Measurements from ENCODE around the gene HBG2.

Gene HBG2

DNA sequence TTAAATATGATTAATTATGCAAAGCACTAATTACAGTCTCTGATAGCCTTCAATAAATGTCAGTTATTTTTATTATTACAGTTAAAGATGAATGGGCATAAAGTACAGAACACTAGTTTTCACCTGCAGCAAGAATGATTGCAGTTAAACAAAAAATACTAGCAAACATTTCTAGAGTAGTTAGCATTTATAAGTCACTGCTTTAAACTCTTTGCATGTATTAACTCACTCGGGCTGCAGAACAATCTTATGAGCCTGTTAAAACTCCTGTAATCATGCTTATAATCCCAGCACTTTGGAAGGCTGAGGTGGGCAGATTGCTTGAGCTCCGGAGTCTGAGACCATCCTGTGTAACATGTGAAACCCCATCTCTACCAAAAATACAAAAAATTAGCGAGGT lies 32.3 kb upstream of the HBG2 start:
- Mint-ChIP-seq H3K4me1 (ENCODE audit: low read depth) (no peaks in the 10 kb centered on the region), H3K4me3 (no peak overlapping the region), H3K36me3 (ENCODE audit: low read depth) (no peaks in the 10 kb centered on the region), H3K9me3 (no peaks in the 10 kb centered on the region), H3K27me3 (no peaks in the 10 kb centered on the region), H3K27ac (no peak overlapping the region)

DNA sequence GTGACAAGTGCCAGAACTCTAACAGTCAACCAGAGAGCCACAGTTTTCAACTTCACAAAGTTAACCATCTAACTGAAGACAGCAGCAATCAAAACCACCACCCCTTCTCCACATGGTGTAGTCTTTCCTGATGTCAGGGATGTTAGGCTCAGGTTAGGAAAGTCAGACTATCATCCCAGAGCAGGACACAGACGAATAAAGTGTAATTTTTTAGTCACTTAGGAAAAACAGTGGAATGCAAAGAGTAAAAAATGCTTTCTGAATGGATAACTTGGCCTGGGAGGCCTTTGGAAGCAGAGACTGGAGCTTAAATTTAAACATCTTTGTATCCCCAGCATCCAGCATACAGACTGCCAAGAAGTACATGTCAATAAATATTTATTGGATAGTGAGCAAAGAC lies 31.8 kb upstream of the HBG2 start:
- no peaks in the 10 kb centered on the region for H3K4me1 Mint-ChIP-seq (ENCODE audit: low read depth)
- no peak overlapping the region for H3K27ac Mint-ChIP-seq
- no peak overlapping the region for H3K4me3 Mint-ChIP-seq
- no peaks in the 10 kb centered on the region for H3K36me3 Mint-ChIP-seq (ENCODE audit: low read depth)
- no peaks in the 10 kb centered on the region for H3K27me3 Mint-ChIP-seq
- H3K9me3 Mint-ChIP-seq: no peaks in the 10 kb centered on the region

DNA sequence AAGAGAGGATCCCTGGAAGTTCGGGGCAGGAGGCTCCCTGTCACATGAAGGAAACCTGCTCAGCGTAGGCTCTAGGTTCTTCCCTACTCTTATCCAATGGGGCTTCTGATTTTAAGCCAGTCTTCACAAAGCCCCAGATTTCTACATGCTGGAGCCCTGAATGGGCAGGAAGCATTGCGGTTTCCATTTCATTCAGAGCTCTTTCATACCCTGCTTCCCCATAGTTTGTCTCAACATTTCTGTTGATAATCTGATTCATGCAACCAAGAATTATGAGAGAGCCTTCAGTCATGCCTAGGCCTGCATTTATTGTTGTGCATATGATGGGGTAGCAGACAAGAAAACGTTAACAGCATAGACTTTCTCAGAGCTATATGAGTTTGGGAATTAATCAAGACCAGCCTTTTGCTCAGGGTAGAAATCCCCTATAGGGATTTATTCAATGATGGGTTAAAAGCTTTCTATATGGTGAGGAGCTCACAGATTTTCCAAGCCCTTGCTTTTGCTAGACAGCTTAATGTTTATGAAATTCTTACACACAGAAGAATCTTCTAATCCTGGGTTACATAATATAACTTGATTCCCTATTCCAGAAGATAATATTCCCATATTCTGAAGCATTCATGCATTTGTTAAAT lies 31.2 kb upstream of the HBG2 start:
- Mint-ChIP-seq H3K4me3 (no peak overlapping the region), H3K27me3 (no peaks in the 10 kb centered on the region), H3K9me3 (no peaks in the 10 kb centered on the region), H3K27ac (no peak overlapping the region), H3K36me3 (ENCODE audit: low read depth) (no peaks in the 10 kb centered on the region), H3K4me1 (ENCODE audit: low read depth) (no peaks in the 10 kb centered on the region)

DNA sequence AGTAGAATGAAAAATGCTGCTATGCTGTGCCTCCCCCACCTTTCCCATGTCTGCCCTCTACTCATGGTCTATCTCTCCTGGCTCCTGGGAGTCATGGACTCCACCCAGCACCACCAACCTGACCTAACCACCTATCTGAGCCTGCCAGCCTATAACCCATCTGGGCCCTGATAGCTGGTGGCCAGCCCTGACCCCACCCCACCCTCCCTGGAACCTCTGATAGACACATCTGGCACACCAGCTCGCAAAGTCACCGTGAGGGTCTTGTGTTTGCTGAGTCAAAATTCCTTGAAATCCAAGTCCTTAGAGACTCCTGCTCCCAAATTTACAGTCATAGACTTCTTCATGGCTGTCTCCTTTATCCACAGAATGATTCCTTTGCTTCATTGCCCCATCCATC lies 30.1 kb upstream of the HBG2 start:
- no peaks in the 10 kb centered on the region for H3K9me3 Mint-ChIP-seq
- H3K36me3 Mint-ChIP-seq (ENCODE audit: low read depth): no peaks in the 10 kb centered on the region
- H3K27me3 Mint-ChIP-seq: peaks cover 3% of the 10 kb centered on the region
- no peaks in the 10 kb centered on the region for H3K4me1 Mint-ChIP-seq (ENCODE audit: low read depth)
- no peak overlapping the region for H3K27ac Mint-ChIP-seq
- H3K4me3 Mint-ChIP-seq: no peak overlapping the region

DNA sequence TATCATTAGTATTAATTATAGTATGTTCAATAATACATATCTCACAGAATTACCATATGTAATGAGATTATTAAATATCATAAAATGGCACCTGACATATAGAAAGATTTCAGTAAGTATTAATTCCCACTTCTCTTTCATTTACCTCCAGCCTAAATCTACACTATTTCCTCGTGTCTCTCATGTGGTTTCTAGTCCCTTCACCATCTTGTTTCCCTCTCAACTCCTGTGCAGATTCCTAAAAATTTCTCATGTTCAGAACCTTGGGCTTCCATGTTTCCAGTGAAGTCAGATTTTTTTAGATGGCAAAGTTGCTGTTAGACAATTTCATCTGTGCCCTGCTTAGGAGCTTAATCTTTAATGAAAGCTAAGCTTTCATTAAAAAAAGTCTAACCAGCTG lies 29.3 kb upstream of the HBG2 start:
- peaks cover 3% of the 10 kb centered on the region for H3K27me3 Mint-ChIP-seq
- no peak overlapping the region for H3K4me3 Mint-ChIP-seq
- no peaks in the 10 kb centered on the region for H3K9me3 Mint-ChIP-seq
- H3K27ac Mint-ChIP-seq: no peak overlapping the region
- no peaks in the 10 kb centered on the region for H3K4me1 Mint-ChIP-seq (ENCODE audit: low read depth)
- H3K36me3 Mint-ChIP-seq (ENCODE audit: low read depth): no peaks in the 10 kb centered on the region

DNA sequence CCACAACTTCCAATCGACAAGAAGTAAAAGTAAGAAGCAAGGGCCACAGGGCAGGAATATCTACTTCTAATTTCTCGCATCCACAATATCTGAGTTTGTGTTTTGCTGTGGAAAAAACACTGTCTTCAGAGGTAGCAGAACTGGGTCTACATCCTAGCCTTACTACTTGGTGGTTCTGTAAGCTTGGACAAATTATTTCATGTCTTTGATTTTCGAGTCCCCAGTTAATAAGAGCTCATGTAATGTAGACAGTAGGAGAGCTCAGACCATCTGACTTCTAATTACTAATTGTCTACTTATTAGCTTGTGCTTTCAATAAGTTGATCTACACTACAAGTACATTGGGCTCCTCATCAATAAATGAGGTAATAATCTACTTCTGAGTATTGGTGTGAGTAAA lies 28.5 kb upstream of the HBG2 start:
- Mint-ChIP-seq H3K4me1 (ENCODE audit: low read depth) (no peaks in the 10 kb centered on the region), H3K9me3 (no peaks in the 10 kb centered on the region), H3K4me3 (no peak overlapping the region), H3K27me3 (peaks cover 3% of the 10 kb centered on the region), H3K27ac (no peak overlapping the region), H3K36me3 (ENCODE audit: low read depth) (no peaks in the 10 kb centered on the region)

DNA sequence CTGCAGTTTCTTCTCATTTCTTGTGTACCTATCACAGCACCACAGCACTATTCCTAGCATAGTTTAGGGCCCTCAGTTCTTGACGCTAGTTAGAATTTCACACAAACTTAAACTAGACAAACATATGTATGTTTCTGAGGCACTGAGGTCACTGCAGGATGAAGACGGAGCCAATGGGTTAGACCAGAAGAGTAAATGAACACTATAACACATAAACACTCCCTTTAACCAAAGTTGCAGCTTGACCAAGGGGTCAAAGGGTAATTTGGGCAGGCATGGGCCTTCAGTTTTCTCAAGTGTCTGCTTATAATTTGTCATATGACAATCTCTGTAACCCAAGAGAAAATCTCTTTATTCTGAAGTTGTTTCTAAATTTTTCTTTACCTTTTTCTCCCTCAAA lies 28.0 kb upstream of the HBG2 start:
- Mint-ChIP-seq H3K36me3 (ENCODE audit: low read depth) (no peaks in the 10 kb centered on the region), H3K27me3 (peaks cover 3% of the 10 kb centered on the region), H3K4me3 (no peak overlapping the region), H3K27ac (no peak overlapping the region), H3K4me1 (ENCODE audit: low read depth) (no peaks in the 10 kb centered on the region), H3K9me3 (no peaks in the 10 kb centered on the region)

DNA sequence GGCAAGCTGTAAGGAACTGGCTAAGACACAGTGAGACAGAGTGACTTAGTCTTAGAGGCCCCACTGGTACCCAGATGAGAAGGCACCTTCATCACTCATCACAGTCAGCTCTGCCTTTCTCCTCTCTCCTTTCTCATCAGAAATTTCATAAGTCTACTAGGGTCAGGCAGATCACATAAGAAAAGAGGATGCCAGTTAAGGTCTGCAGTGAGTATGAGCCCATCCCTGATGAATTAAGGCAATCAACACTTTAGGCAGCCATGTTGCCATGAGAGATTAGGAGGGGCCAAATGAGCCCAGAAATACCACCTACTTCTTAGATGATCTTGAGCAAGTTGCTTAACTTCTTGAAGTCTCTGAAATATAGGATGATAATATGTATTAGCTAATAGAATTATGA lies 27.0 kb upstream of the HBG2 start:
- Mint-ChIP-seq H3K27me3 (peaks cover 3% of the 10 kb centered on the region), H3K9me3 (no peaks in the 10 kb centered on the region), H3K4me1 (ENCODE audit: low read depth) (no peaks in the 10 kb centered on the region), H3K4me3 (no peak overlapping the region), H3K27ac (no peak overlapping the region), H3K36me3 (ENCODE audit: low read depth) (no peaks in the 10 kb centered on the region)

DNA sequence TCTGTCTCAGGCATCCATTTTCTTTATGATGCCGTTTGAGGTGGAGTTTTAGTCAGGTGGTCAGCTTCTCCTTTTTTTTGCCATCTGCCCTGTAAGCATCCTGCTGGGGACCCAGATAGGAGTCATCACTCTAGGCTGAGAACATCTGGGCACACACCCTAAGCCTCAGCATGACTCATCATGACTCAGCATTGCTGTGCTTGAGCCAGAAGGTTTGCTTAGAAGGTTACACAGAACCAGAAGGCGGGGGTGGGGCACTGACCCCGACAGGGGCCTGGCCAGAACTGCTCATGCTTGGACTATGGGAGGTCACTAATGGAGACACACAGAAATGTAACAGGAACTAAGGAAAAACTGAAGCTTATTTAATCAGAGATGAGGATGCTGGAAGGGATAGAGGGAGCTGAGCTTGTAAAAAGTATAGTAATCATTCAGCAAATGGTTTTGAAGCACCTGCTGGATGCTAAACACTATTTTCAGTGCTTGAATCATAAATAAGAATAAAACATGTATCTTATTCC lies 26.1 kb upstream of the HBG2 start:
- H3K27me3 Mint-ChIP-seq: peaks cover 3% of the 10 kb centered on the region
- no peak overlapping the region for H3K4me3 Mint-ChIP-seq
- H3K4me1 Mint-ChIP-seq (ENCODE audit: low read depth): no peaks in the 10 kb centered on the region
- no peaks in the 10 kb centered on the region for H3K9me3 Mint-ChIP-seq
- no peak overlapping the region for H3K27ac Mint-ChIP-seq
- H3K36me3 Mint-ChIP-seq (ENCODE audit: low read depth): no peaks in the 10 kb centered on the region

DNA sequence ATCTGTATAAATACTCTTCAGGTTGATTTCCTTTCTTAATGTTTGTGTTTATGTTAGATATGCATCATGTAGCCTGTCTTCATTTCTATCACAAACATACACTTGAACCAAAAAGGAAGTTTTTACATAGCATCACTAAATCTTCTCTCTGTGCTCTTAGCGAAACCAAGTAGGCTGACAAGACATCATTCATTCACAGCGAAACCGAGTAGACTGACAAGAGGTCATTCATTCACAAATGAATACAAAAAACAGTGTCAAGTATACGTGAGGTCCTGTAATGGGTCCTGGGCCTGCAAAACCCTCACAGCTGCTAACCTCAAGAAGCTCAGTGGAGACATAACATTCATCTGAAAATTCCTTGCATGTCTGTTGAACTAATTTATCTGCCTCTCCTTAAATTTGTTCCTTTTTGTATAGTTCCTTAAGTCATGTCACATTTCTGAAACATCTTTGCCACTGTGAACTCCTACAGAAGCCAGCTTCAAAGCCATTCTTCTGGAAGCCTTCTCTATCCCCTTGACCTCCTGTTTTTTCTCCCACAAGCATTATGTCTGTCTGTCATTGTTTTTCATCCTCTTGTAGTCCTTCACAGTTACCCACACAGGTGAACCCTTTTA lies 25.0 kb upstream of the HBG2 start:
- H3K9me3 Mint-ChIP-seq: no peaks in the 10 kb centered on the region
- H3K4me1 Mint-ChIP-seq (ENCODE audit: low read depth): no peaks in the 10 kb centered on the region

DNA sequence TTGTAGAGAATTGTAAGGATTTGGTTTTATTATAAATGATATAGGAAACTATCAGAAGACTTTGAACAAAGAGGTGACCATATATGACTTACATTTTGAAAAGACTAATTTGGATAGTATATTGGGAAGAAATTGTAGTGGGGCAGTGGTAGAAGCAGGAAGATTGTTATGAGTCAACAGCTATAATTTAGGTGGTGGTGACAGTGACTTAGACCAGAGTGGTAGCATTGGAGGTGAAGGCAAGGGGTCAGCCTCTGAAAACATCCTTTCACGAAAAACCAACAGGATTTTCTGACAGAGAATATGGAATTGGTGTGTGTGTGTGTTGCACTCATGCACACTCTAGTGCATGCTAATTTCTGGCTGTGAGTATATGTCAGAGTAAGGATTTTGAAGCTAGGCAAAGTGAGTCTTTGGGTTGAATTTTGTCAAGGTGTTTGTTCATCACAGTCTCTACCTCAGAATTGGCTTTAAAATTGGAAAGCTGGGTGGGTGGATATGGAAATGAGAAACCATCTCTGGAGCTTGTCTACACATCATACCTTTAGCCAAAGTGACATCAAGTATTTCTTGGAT lies 23.3 kb upstream of the HBG2 start:
- no peaks in the 10 kb centered on the region for H3K9me3 Mint-ChIP-seq
- H3K4me3 Mint-ChIP-seq: no peak overlapping the region
- no peak overlapping the region for H3K27ac Mint-ChIP-seq
- H3K36me3 Mint-ChIP-seq (ENCODE audit: low read depth): no peaks in the 10 kb centered on the region
- H3K27me3 Mint-ChIP-seq: peaks cover 3% of the 10 kb centered on the region
- H3K4me1 Mint-ChIP-seq (ENCODE audit: low read depth): no peaks in the 10 kb centered on the region

More for the DNA sequence above, 25.0 kb upstream of the HBG2 start:
- Mint-ChIP-seq H3K36me3 (ENCODE audit: low read depth) (no peaks in the 10 kb centered on the region), H3K4me3 (no peak overlapping the region), H3K27me3 (peaks cover 3% of the 10 kb centered on the region), H3K27ac (no peak overlapping the region)

DNA sequence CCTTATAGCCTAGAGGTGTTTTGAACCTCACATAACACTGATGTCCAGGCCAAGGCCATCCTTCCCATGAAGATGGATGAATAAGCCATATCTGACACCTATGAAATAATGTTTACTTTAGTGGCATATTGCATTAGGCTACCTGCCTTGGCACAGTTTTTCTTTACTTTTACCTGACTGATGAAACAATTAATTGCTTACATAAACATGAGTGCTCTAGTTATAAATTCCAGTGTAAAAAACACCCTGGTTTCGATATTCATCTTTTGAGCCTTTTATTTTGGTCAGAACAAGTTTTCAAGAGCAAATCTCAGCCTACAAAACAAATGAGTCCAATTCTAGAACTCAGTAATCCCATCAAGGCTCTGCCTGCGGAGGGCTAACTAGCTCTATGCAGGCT lies 22.1 kb upstream of the HBG2 start:
- H3K4me1 Mint-ChIP-seq (ENCODE audit: low read depth): no peaks in the 10 kb centered on the region
- no peaks in the 10 kb centered on the region for H3K36me3 Mint-ChIP-seq (ENCODE audit: low read depth)
- peaks cover 3% of the 10 kb centered on the region for H3K27me3 Mint-ChIP-seq
- no peak overlapping the region for H3K27ac Mint-ChIP-seq
- no peak overlapping the region for H3K4me3 Mint-ChIP-seq
- H3K9me3 Mint-ChIP-seq: no peaks in the 10 kb centered on the region

DNA sequence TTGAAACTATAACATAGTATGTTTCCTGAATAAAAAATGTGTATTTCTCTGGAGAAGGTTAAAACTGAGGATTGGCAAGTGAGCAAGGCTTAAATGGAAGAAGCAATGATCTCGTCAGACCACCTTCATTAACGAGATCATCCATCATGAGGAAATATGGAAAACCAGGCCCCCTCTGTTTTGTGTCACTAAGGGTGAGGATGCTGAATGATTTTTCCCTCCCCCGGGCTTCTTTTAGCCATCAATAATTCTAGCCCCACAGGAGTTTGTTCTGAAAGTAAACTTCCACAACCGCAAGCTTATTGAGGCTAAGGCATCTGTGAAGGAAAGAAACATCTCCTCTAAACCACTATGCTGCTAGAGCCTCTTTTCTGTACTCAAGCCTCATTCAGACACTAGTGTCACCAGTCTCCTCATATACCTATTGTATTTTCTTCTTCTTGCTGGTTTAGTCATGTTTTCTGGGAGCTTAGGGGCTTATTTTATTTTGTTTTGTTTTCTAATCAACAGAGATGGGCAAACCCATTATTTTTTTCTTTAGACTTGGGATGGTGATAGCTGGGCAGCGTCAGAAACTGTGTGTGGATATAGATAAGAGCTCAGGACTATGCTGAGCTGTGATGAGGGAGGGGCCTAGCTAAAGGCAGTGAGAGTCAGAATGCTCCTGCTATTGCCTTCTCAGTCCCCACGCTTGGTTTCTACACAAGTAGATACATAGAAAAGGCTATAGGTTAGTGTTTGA lies 21.0 kb upstream of the HBG2 start:
- H3K4me3 Mint-ChIP-seq: no peak overlapping the region
- H3K9me3 Mint-ChIP-seq: no peaks in the 10 kb centered on the region
- H3K36me3 Mint-ChIP-seq (ENCODE audit: low read depth): no peaks in the 10 kb centered on the region
- H3K27me3 Mint-ChIP-seq: peaks cover under 1% of the 10 kb centered on the region
- H3K27ac Mint-ChIP-seq: no peak overlapping the region
- no peaks in the 10 kb centered on the region for H3K4me1 Mint-ChIP-seq (ENCODE audit: low read depth)

DNA sequence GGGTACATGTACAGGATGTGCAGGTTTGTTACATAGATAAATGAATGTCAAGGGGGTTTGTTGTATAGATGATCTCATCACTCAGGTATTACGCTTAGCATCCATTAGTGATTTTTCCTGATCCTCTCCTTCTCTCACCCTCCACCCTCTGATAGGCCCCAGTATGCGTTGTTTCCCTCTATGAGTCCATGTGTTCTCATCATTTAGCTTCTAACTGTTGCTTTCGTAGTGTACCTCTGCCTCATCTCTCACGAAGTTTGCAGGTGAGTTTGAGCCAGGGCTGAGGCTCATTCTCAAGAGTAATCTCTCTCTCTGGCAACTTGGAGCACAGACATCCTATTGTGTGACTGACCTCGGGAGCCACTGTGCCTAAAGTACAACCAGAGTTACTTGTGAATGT lies 19.8 kb upstream of the HBG2 start:
- Mint-ChIP-seq H3K4me3 (no peak overlapping the region), H3K27me3 (no peaks in the 10 kb centered on the region), H3K4me1 (ENCODE audit: low read depth) (no peaks in the 10 kb centered on the region), H3K9me3 (no peaks in the 10 kb centered on the region), H3K36me3 (ENCODE audit: low read depth) (no peaks in the 10 kb centered on the region), H3K27ac (no peak overlapping the region)

DNA sequence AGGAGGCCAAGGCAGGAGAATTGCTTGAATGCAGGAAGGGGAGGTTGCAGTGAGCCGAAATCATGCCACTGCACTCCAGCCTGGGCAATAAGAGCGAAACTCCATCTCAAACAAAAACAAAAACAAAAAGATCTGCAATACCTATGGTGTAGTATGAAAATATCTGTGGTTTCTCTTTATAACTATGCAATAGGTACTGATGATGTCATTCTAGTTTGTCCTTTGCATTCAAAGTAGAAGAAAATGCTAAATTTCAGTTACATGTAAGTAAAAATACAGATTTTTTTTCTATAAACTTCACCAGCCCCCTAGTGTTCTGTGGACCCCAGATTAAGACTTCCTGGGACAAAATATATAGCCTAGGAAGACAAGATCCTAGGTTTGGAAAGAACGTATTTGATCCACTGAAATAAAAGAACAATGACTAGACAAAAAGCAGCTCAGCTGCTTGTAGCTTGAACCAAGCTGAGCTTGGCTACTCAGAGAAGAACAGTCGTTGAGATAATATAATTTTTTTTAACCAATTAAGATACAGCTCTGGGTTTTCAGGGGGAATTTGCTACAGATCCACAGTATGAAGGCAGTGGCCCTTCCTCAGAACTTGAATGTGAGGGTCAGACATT lies 17.9 kb upstream of the HBG2 start:
- Mint-ChIP-seq H3K4me1 (ENCODE audit: low read depth) (no peaks in the 10 kb centered on the region), H3K27ac (no peak overlapping the region), H3K4me3 (no peak overlapping the region), H3K9me3 (no peaks in the 10 kb centered on the region), H3K27me3 (no peaks in the 10 kb centered on the region), H3K36me3 (ENCODE audit: low read depth) (no peaks in the 10 kb centered on the region)

Measured in stimulated activated naive CD8-positive, alpha-beta T cell treated with anti-CD3 and anti-CD28 coated beads, Interleukin-15, Interleukin-2, amounts not matched to agents 100 ng/mL and 50 ng/mL, for 24 hours (primary cell).